Tibial nerve (tissue), 4 donors: ENCODE results near the gene SLC9A9. TPM values are rescaled to one million over a fixed set of nuclear protein-coding genes. Genes with fewer than 3 reads are reported as not detected.

ENCODE experiments used
- DNase-seq, 2 donors: peaks; one replicate each; pipeline ENCODE4 v3.0.0-alpha.2; 2019; ENCODE audit warnings: low spot score in 2 of 2
- H3K27ac ChIP-seq, 4 donors: fragments of 200-600 bp; sonication (generic) in 3 of 4; one replicate each; pipeline ENCODE4 v1.5.1; 2017 to 2019; ENCODE audit warnings: mild to moderate bottlenecking in 1 of 4
- H3K27me3 ChIP-seq, 2 donors: fragments of 200-600 bp; sonication (generic) in 1 of 2; one replicate each; pipeline versions ENCODE4 v1.5.1 to v1.6.0; 2017 to 2019
- H3K36me3 ChIP-seq, 3 donors: fragments of 200-600 bp; sonication (generic); one replicate each; pipeline ENCODE4 v1.5.1; 2018 to 2019
- H3K4me1 ChIP-seq, 4 donors: fragments of 200-600 bp; sonication (generic) in 3 of 4; one replicate each; pipeline ENCODE4 v1.5.1; 2017 to 2019
- H3K4me3 ChIP-seq, 4 donors: fragments of 200-600 bp; sonication (generic) in 3 of 4; one replicate each; pipeline ENCODE4 v1.5.1; 2017 to 2019; ENCODE audit warnings: mild to moderate bottlenecking in 1 of 4, moderate library complexity in 1 of 4
- H3K9me3 ChIP-seq, 4 donors: fragments of 200-600 bp; sonication (generic) in 3 of 4; one replicate each; pipeline ENCODE4 v1.5.1; 2017 to 2019
- CTCF ChIP-seq, 5 experiments: fragments of 200-600 bp in 3 of 5; fragments of 450-650 bp in 2 of 5; sonication (generic) in 3 of 5; IDR thresholded peaks; one replicate each; pipeline ENCODE4 v1.5.1; 2016 to 2019; ENCODE audit warnings: antibody characterized with exemption in 5 of 5, mild to moderate bottlenecking in 3 of 5, moderate library complexity in 2 of 5
- EP300 ChIP-seq, 2 donors: sonication (generic); formaldehyde crosslinking; IDR thresholded peaks; one replicate each; pipeline ENCODE4 v1.6.1; 2017; ENCODE audit warnings: antibody characterized with exemption in 2 of 2, mild to moderate bottlenecking in 1 of 2
- POLR2A ChIP-seq, 2 donors: fragments of 450-650 bp; IDR thresholded peaks; one replicate each; pipeline ENCODE4 v1.6.1; 2017; ENCODE audit warnings: antibody characterized with exemption in 2 of 2, mild to moderate bottlenecking in 2 of 2, moderate library complexity in 2 of 2
- WGBS, 2 donors: methylation state at CpG; one replicate each; pipeline ENCODE4 v1.1.5; 2018; 5-methylcytosine and 5-hydroxymethylcytosine counted together
- total RNA-seq, 4 donors: library from RNA; depleted of rRNA; stranded (reverse); fragments of >200 nt; gene quantifications; one replicate each; pipeline ENCODE4 v1.1.0, GENCODE V29; 2016

Gene SLC9A9
- total RNA-seq, 4 donors from 2014 or later, result 7.6 to 11.1 (median 9.2) TPM

- H3K4me1 ChIP-seq, result no peaks in the 10 kb centered on the region
- 81 to 83% methylated on average over 2 of the region's 2 CpGs for WGBS, 2 donors
- no peaks in the 10 kb centered on the region for H3K27me3 ChIP-seq
- DNase-seq, result no peak
- no peaks in the 10 kb centered on the region for H3K9me3 ChIP-seq
- H3K4me3 ChIP-seq, result no peak overlapping the region
- peaks cover 0 to 6% (median 0%) of the 10 kb centered on the region in 3 donors for H3K36me3 ChIP-seq
- H3K27ac ChIP-seq, result no peak overlapping the region
- no peak for TF ChIP-seq POLR2A (IDR thresholded peaks at IDR 0.05)
- no peak for TF ChIP-seq CTCF (IDR thresholded peaks at IDR 0.05)
- TF ChIP-seq EP300 (IDR thresholded peaks at IDR 0.05), result no peak
Measured at GRCh38 chr3:143548861-143549497, 299.3 kb downstream of the SLC9A9 start.

GRCh38 chr3:143548393-143548792 lies 299.9 kb downstream of the SLC9A9 start:
- no peaks in the 10 kb centered on the region for H3K9me3 ChIP-seq
- no peak for DNase-seq
- no peak overlapping the region for H3K27ac ChIP-seq
- H3K4me1 ChIP-seq, result no peaks in the 10 kb centered on the region
- WGBS, 2 donors, result 94 to 99% methylated on average over 3 of the region's 3 CpGs
- TF ChIP-seq EP300 (IDR thresholded peaks at IDR 0.05), result no peak
- TF ChIP-seq CTCF (IDR thresholded peaks at IDR 0.05), result no peak
- no peak for TF ChIP-seq POLR2A (IDR thresholded peaks at IDR 0.05)
- no peaks in the 10 kb centered on the region for H3K27me3 ChIP-seq
- H3K36me3 ChIP-seq, result peaks cover 0 to 6% (median 0%) of the 10 kb centered on the region in 3 donors
- no peak overlapping the region for H3K4me3 ChIP-seq

GRCh38 chr3:143538577-143538981 lies 309.7 kb downstream of the SLC9A9 start:
- peak overlapping the region in 1 of 4 donors; percentile 18 for H3K27ac ChIP-seq
- TF ChIP-seq POLR2A (IDR thresholded peaks at IDR 0.05), result no peak
- peak in 1 of 2 donors; percentile 12 for TF ChIP-seq EP300 (IDR thresholded peaks at IDR 0.05)
- WGBS, 2 donors, result 49 to 68% methylated on average over 2 of the region's 2 CpGs
- no peak for DNase-seq
- no peaks in the 10 kb centered on the region for H3K9me3 ChIP-seq
- peaks cover 0 to 13% (median 0%) of the 10 kb centered on the region in 4 donors for H3K4me1 ChIP-seq
- H3K4me3 ChIP-seq, result no peak overlapping the region
- no peaks in the 10 kb centered on the region for H3K27me3 ChIP-seq
- H3K36me3 ChIP-seq, result no peaks in the 10 kb centered on the region

- Histone ChIP-seq H3K36me3 (no peaks in the 10 kb centered on the region), H3K4me1 (peaks cover 0 to 13% (median 0%) of the 10 kb centered on the region in 4 donors), H3K27me3 (no peaks in the 10 kb centered on the region), H3K4me3 (no peak overlapping the region), H3K9me3 (no peaks in the 10 kb centered on the region), H3K27ac (no peak overlapping the region)
- TF ChIP-seq POLR2A (IDR thresholded peaks at IDR 0.05) (no peak), CTCF (IDR thresholded peaks at IDR 0.05) (no peak), EP300 (IDR thresholded peaks at IDR 0.05) (no peak)
- WGBS, 2 donors, result 79 to 93% methylated on average over 1 of the region's 1 CpG
- DNase-seq, result no peak
Measured at GRCh38 chr3:143538061-143538460, 310.2 kb downstream of the SLC9A9 start.

- H3K27ac ChIP-seq, result no peak overlapping the region
- no peaks in the 10 kb centered on the region for H3K9me3 ChIP-seq
- no peaks in the 10 kb centered on the region for H3K36me3 ChIP-seq
- H3K27me3 ChIP-seq, result no peaks in the 10 kb centered on the region
- no peak for DNase-seq
- no peak for TF ChIP-seq POLR2A (IDR thresholded peaks at IDR 0.05)
- TF ChIP-seq CTCF (IDR thresholded peaks at IDR 0.05), result no peak
- no peak for TF ChIP-seq EP300 (IDR thresholded peaks at IDR 0.05)
- 60 to 63% methylated on average over 3 of the region's 3 CpGs for WGBS, 2 donors
- peaks cover 0 to 13% (median 0%) of the 10 kb centered on the region in 4 donors for H3K4me1 ChIP-seq
- H3K4me3 ChIP-seq, result no peak overlapping the region
Measured at GRCh38 chr3:143536817-143537535, 311.3 kb downstream of the SLC9A9 start.
